HepG2 (cell line): ENCODE results near the gene GDF11. TPM values are rescaled to one million over a fixed set of nuclear protein-coding genes. Genes with fewer than 3 reads are reported as not detected.

Experiments used
- AGO1 ChIP-seq: fragments of 200-400 bp; formaldehyde crosslinking; IDR thresholded peaks from 2 replicates; pipeline ENCODE4 v1.6.1; 2017; ENCODE audit warnings: mild to moderate bottlenecking, low read depth, low read length, moderate library complexity; ENCODE audit not compliant: poor library complexity, severe bottlenecking
- ATF4 ChIP-seq, 2 experiments: fragments of 450-650 bp in 1 of 2; sonication (generic) in 1 of 2; formaldehyde crosslinking; IDR thresholded peaks; 2 replicates each; pipeline versions ENCODE4 v1.5.0 to v1.8.0; 2020 to 2022; ENCODE audit warnings: mild to moderate bottlenecking in 1 of 2, missing genetic modification reagents in 1 of 2
- CTCF ChIP-seq: sonication (generic); formaldehyde crosslinking; IDR thresholded peaks from 2 replicates; pipeline ENCODE4 v1.5.0; 2020; ENCODE audit warnings: mild to moderate bottlenecking, missing genetic modification reagents, moderate library complexity
- GTF3A ChIP-seq: sonication (generic); formaldehyde crosslinking; conservative IDR thresholded peaks from 2 replicates; pipeline ENCODE4 v1.4.0; 2020; ENCODE audit warnings: mild to moderate bottlenecking, missing genetic modification reagents
- JARID2 ChIP-seq: sonication (generic); formaldehyde crosslinking; IDR thresholded peaks from 2 replicates; pipeline ENCODE4 v1.8.1; 2023; ENCODE audit warnings: missing genetic modification reagents, inconsistent platforms; ENCODE audit not compliant: insufficient replicate concordance
- KAT7 ChIP-seq: IDR thresholded peaks from 2 replicates; pipeline ENCODE4 v1.6.1; 2018; ENCODE audit warnings: borderline replicate concordance, missing compliant biosample characterization
- KLF13 ChIP-seq: sonication (generic); formaldehyde crosslinking; IDR thresholded peaks from 2 replicates; pipeline ENCODE4 v1.4.0; 2020; ENCODE audit warnings: mild to moderate bottlenecking, missing genetic modification reagents
- MTERF4 ChIP-seq: sonication (generic); formaldehyde crosslinking; IDR thresholded peaks from 2 replicates; pipeline ENCODE4 v1.8.0; 2023; ENCODE audit warnings: mild to moderate bottlenecking, missing genetic modification reagents
- NR1H2 ChIP-seq: sonication (generic); formaldehyde crosslinking; IDR thresholded peaks from 2 replicates; pipeline ENCODE4 v1.8.1; 2022; ENCODE audit warnings: low read depth, missing genetic modification reagents, borderline replicate concordance
- RELA ChIP-seq: sonication (generic); formaldehyde crosslinking; IDR thresholded peaks from 2 replicates; pipeline ENCODE4 v1.4.0; 2020; ENCODE audit warnings: missing genetic modification reagents
- SAP130 ChIP-seq: IDR thresholded peaks from 2 replicates; pipeline ENCODE4 v1.6.1; 2016; ENCODE audit warnings: low read depth
- SP4 ChIP-seq: sonication (generic); formaldehyde crosslinking; IDR thresholded peaks from 2 replicates; pipeline ENCODE4 v1.8.1; 2023; ENCODE audit warnings: mild to moderate bottlenecking, missing genetic modification reagents
- TBX3 ChIP-seq: fragments of 450-650 bp; IDR thresholded peaks from 2 replicates; pipeline ENCODE4 v1.6.1; 2017; ENCODE audit warnings: antibody characterized with exemption, mild to moderate bottlenecking, inconsistent platforms, borderline replicate concordance
- THAP11 ChIP-seq: IDR thresholded peaks from 2 replicates; pipeline ENCODE4 v1.6.1; 2016; ENCODE audit warnings: missing biosample characterization, missing genetic modification reagents
- ZEB1 ChIP-seq: IDR thresholded peaks from 2 replicates; pipeline ENCODE4 v1.6.1; 2012; ENCODE audit warnings: mild to moderate bottlenecking, low read depth, inconsistent platforms; ENCODE audit not compliant: insufficient replicate concordance
- ZFP91 ChIP-seq: sonication (generic); formaldehyde crosslinking; IDR thresholded peaks from 2 replicates; pipeline ENCODE4 v1.9.0; 2022; ENCODE audit warnings: missing genetic modification reagents, mild to moderate bottlenecking, borderline replicate concordance
- ZNF136 ChIP-seq: sonication (generic); formaldehyde crosslinking; IDR thresholded peaks from 2 replicates; pipeline ENCODE4 v1.8.1; 2022; ENCODE audit warnings: low read depth, mild to moderate bottlenecking, moderate library complexity, missing genetic modification reagents
- ZNF230 ChIP-seq: sonication (generic); formaldehyde crosslinking; IDR thresholded peaks from 2 replicates; pipeline ENCODE4 v1.4.0; 2020; ENCODE audit warnings: mild to moderate bottlenecking, missing genetic modification reagents
- ZNF24 ChIP-seq: fragments of 450-650 bp; IDR thresholded peaks from 2 replicates; pipeline ENCODE4 v1.6.1; 2017; ENCODE audit warnings: antibody characterized with exemption, mild to moderate bottlenecking
- ZNF326 ChIP-seq: sonication (generic); formaldehyde crosslinking; IDR thresholded peaks from 2 replicates; pipeline ENCODE4 v1.4.0; 2020; ENCODE audit warnings: missing genetic modification reagents, borderline replicate concordance
- ZNF33B ChIP-seq: sonication (generic); formaldehyde crosslinking; IDR thresholded peaks from 2 replicates; pipeline ENCODE4 v1.5.1; 2020; ENCODE audit warnings: mild to moderate bottlenecking, missing genetic modification reagents
- ZNF572 ChIP-seq: sonication (generic); formaldehyde crosslinking; IDR thresholded peaks from 2 replicates; pipeline ENCODE4 v1.5.1; 2020; ENCODE audit warnings: mild to moderate bottlenecking, missing genetic modification reagents
- ZNF674 ChIP-seq: sonication (generic); formaldehyde crosslinking; IDR thresholded peaks from 2 replicates; pipeline ENCODE4 v1.5.0; 2020; ENCODE audit warnings: low read depth, mild to moderate bottlenecking, missing genetic modification reagents
- ZNF746 ChIP-seq: sonication (generic); formaldehyde crosslinking; IDR thresholded peaks from 2 replicates; pipeline ENCODE4 v1.8.0; 2022; ENCODE audit warnings: mild to moderate bottlenecking, missing genetic modification reagents
- ZNF775 ChIP-seq: sonication (generic); formaldehyde crosslinking; IDR thresholded peaks from 2 replicates; pipeline ENCODE4 v1.4.0; 2020; ENCODE audit warnings: missing genetic modification reagents, mild to moderate bottlenecking, moderate library complexity, borderline replicate concordance
- ZZZ3 ChIP-seq: sonication (generic); formaldehyde crosslinking; IDR thresholded peaks from 2 replicates; pipeline ENCODE4 v1.4.0; 2020; ENCODE audit warnings: missing genetic modification reagents, mild to moderate bottlenecking, borderline replicate concordance
- polyA plus RNA-seq, 8 experiments: library from polyadenylated mRNA; depleted of rRNA in 3 of 8; stranded (reverse) in 7 of 8; unstranded in 1 of 8; fragments of >200 nt; fragmentation: Illumina TruSeq in 4 of 8; extraction: Trizol in 4 of 8; gene quantifications; 2 replicates each; pipeline versions ENCODE4 v1.2.1 to v1.2.3, GENCODE V29; 2011 to 2016; ENCODE audit warnings: low read depth in 4 of 8, missing spikeins in 1 of 8, mixed read lengths in 1 of 8; ENCODE audit not compliant: insufficient read depth in 1 of 8
- total RNA-seq, 5 experiments: library from RNA; depleted of rRNA; stranded (reverse); fragments of >200 nt; fragmentation: Illumina TruSeq; extraction: Trizol; gene quantifications; 2 replicates each; pipeline ENCODE4 v1.2.3, GENCODE V29; 2016; ENCODE audit warnings: low read depth in 1 of 5

GDF11 gene
- total and polyA plus RNA-seq, 2 of the 13 experiments (the other 11 are each of a cell fraction or from before 2014, with no cell fraction given) = 0.63 to 1.5 TPM

- TF ChIP-seq AGO1 (no peak), NR1H2 (CRISPR knock-in tag) (no peak), ZNF136 (CRISPR knock-in tag) (no peak), ZNF674 (CRISPR knock-in tag) (peak; percentile 6; the same call in 1 of the 2 replicates), RELA (CRISPR knock-in tag) (no peak), ATF4 (CRISPR knock-in tag; IDR thresholded peaks at IDR 0.05) (no peak), GTF3A (CRISPR knock-in tag) (no peak), ZNF572 (no peak), ZNF775 (CRISPR knock-in tag) (no peak), JARID2 (CRISPR knock-in tag) (no peak), ZZZ3 (no peak), THAP11 (no peak), ZNF326 (CRISPR knock-in tag) (no peak), CTCF (no peak), ZNF230 (CRISPR knock-in tag) (no peak), TBX3 (no peak), MTERF4 (CRISPR knock-in tag) (no peak), KAT7 (CRISPR knock-in tag) (no peak; the same call in 1 of the 2 replicates), SP4 (CRISPR knock-in tag) (peak; percentile 27; the same call in 1 of the 2 replicates), KLF13 (CRISPR knock-in tag) (no peak), ZEB1 (no peak), ZFP91 (0 out of 2 replicates have a peak, but pooled peaks have one; percentile 16), ZNF24 (no peak), SAP130 (peak; percentile 43; the same call in 1 of the 2 replicates), ZNF33B (CRISPR knock-in tag) (no peak), ZNF746 (0 out of 2 replicates have a peak, but pooled peaks have one; percentile 35)
These were observed 14.6 kb upstream of the GDF11 start (continued) for GRCh38 chr12:55728186-55728938.
